ENCODE measurements around the gene UBIAD1. TPM values are rescaled to one million over a fixed set of nuclear protein-coding genes. Genes with fewer than 3 reads are reported as not detected.

The UBIAD1 gene
- total and polyA plus RNA-seq, 10 of the 15 experiments (the other 5 are each of a cell fraction or from before 2014, with no cell fraction given) = 4.5 to 23.8 (median 16.0) TPM

DNA sequence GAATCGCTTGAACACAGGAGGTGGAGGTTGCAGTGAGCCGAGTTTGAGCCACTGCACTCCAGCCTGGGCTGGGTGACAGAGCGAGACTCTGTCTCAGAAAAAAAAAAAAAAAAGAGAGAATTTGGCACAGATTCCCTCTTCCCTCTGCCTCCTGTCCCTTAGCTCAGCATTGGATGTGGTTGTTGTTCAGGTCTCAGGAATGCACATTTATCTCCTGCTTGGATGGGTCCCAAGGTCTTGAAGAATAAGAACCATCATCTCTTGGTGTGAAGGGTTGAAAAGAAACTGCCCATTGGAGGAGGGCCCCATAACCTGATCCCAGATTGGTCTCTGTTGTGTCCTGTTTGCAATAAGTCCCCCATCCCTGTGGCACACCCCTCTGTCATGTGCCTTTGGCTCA lies 34.9 kb downstream of the UBIAD1 start:
- no peak for ATAC-seq
- H4K20me1 ChIP-seq (ENCODE audit: control insufficient read depth, insufficient read depth) = no peaks in the 10 kb centered on the region
- SMC1A ChIA-PET (ENCODE audit: uncharacterized antibody, unreplicated experiment) = no interaction called here
- no peaks in the 10 kb centered on the region for H3K36me3 ChIP-seq (ENCODE audit: control insufficient read depth in 2 of 2, insufficient read depth in 2 of 2, low read length in 1 of 2)
- CTCF ChIA-PET = no interaction called here
- in situ Hi-C loops (cut with MboI) (no loop called here), intact Hi-C loops (cut with micrococcal nuclease; ENCODE audit: unreplicated experiment) (no loop called here)
- H2AFZ ChIP-seq (ENCODE audit: control insufficient read depth, low read depth, low read length) = no peak overlapping the region
- 31% methylated on average over 3 of the region's 3 CpGs for WGBS (ENCODE audit: insufficient coverage, insufficient replicate concordance, low lambda C conversion rate, missing lambda C conversion rate)
- H3K27ac ChIP-seq (ENCODE audit: control insufficient read depth, insufficient read depth) = no peak overlapping the region
- no peaks in the 10 kb centered on the region for H3K9me3 ChIP-seq (replicated peaks; ENCODE audit: control insufficient read depth, insufficient read depth, low read length)
- no peak for FAIRE-seq
- POLR2A ChIA-PET = no interaction called here
- RAD21 ChIA-PET (ENCODE audit: unreplicated experiment) = no interaction called here
- no peak for DNase-seq (ENCODE audit: low read depth, low spot score)
- BruUV-seq (replicated peaks) = no TSS peak
- no peak overlapping the region for H3K4me3 ChIP-seq
- H3K9ac ChIP-seq (ENCODE audit: control insufficient read depth, insufficient read depth, low read length) = no peak overlapping the region
- no peak overlapping the region for H3K4me2 ChIP-seq (ENCODE audit: control insufficient read depth, insufficient read depth)
- no peaks in the 10 kb centered on the region; a peak in 2 of 4 replicates for H3K27me3 ChIP-seq (replicated peaks in 1 of 2; ENCODE audit: control insufficient read depth in 2 of 2, insufficient read depth in 2 of 2, low read length in 1 of 2)
- H3K79me2 ChIP-seq (ENCODE audit: control insufficient read depth, insufficient read depth, low read length) = no peaks in the 10 kb centered on the region
- TF ChIP-seq NFIC (IDR thresholded peaks at IDR 0.05; ENCODE audit: low read depth, low read length) = no peak
- no peak for TF ChIP-seq NFYB (IDR thresholded peaks at IDR 0.05; ENCODE audit: insufficient read depth, low read depth, low read length)
- H3K4me1 ChIP-seq (ENCODE audit: control insufficient read depth, insufficient read depth, low read length) = no peaks in the 10 kb centered on the region

DNA sequence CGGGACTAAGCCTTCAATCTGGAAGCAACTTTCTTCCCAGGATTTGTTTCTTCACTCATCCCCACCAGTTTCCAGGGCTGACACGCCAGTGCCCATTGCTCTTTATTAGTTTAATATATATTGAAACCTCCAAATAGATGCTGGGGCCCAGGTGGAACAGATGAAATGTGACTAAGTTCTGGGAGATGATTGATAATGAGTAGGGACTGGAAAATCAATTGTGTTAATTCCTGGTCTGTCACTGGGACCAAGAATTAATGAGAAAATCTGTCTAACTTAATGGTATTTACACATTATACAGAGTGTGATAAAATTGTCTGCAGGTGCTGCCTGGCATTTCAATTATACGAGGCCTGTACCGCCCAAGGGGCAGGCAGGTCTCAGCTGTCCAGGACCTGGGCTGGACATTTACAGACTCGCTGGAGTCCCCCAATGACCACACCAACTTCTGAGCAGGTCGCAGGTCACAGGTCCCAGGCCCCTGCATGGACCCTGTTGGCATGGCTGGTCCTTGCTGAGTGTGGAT lies 35.8 kb downstream of the UBIAD1 start:
- intact Hi-C loops (cut with micrococcal nuclease; ENCODE audit: unreplicated experiment) = no loop called here
- H3K4me3 ChIP-seq = no peak overlapping the region
- ChIA-PET POLR2A (no interaction called here), CTCF (no interaction called here), RAD21 (ENCODE audit: unreplicated experiment) (no interaction called here), SMC1A (ENCODE audit: uncharacterized antibody, unreplicated experiment) (interaction anchor here (1.1 kb wide), 1 partner anchor 16 kb away, joined by 3 read pairs; no protein-coding TSS in a partner anchor)
- no peaks in the 10 kb centered on the region; a peak in 2 of 4 replicates for H3K27me3 ChIP-seq (replicated peaks in 1 of 2; ENCODE audit: control insufficient read depth in 2 of 2, insufficient read depth in 2 of 2, low read length in 1 of 2)
- H2AFZ ChIP-seq (ENCODE audit: control insufficient read depth, low read depth, low read length) = no peak overlapping the region
- ATAC-seq = no peak
- 35% methylated on average over 6 of the region's 6 CpGs for WGBS (ENCODE audit: insufficient coverage, insufficient replicate concordance, low lambda C conversion rate, missing lambda C conversion rate)
- no peaks in the 10 kb centered on the region for H4K20me1 ChIP-seq (ENCODE audit: control insufficient read depth, insufficient read depth)
- H3K4me2 ChIP-seq (ENCODE audit: control insufficient read depth, insufficient read depth) = no peak overlapping the region
- no peaks in the 10 kb centered on the region for H3K36me3 ChIP-seq (ENCODE audit: control insufficient read depth in 2 of 2, insufficient read depth in 2 of 2, low read length in 1 of 2)
- in situ Hi-C loops (cut with MboI) = no loop called here
- no peak overlapping the region for H3K27ac ChIP-seq (ENCODE audit: control insufficient read depth, insufficient read depth)
- BruUV-seq (replicated peaks) = no TSS peak
- no peak for DNase-seq (ENCODE audit: low read depth, low spot score)
- no peaks in the 10 kb centered on the region for H3K4me1 ChIP-seq (ENCODE audit: control insufficient read depth, insufficient read depth, low read length)
- no peaks in the 10 kb centered on the region for H3K9me3 ChIP-seq (replicated peaks; ENCODE audit: control insufficient read depth, insufficient read depth, low read length)
- H3K9ac ChIP-seq (ENCODE audit: control insufficient read depth, insufficient read depth, low read length) = no peak overlapping the region
- H3K79me2 ChIP-seq (ENCODE audit: control insufficient read depth, insufficient read depth, low read length) = no peaks in the 10 kb centered on the region
- no peak for FAIRE-seq
- TF ChIP-seq, protein P1, sequence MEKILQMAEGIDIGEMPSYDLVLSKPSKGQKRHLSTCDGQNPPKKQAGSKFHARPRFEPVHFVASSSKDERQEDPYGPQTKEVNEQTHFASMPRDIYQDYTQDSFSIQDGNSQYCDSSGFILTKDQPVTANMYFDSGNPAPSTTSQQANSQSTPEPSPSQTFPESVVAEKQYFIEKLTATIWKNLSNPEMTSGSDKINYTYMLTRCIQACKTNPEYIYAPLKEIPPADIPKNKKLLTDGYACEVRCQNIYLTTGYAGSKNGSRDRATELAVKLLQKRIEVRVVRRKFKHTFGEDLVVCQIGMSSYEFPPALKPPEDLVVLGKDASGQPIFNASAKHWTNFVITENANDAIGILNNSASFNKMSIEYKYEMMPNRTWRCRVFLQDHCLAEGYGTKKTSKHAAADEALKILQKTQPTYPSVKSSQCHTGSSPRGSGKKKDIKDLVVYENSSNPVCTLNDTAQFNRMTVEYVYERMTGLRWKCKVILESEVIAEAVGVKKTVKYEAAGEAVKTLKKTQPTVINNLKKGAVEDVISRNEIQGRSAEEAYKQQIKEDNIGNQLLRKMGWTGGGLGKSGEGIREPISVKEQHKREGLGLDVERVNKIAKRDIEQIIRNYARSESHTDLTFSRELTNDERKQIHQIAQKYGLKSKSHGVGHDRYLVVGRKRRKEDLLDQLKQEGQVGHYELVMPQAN (conservative IDR thresholded peaks at IDR 0.05) = no peak
- TF ChIP-seq CHD2 (IDR thresholded peaks at IDR 0.05; ENCODE audit: borderline replicate concordance, low read depth, low read length) (no peak), RAD51 (IDR thresholded peaks at IDR 0.05) (no peak), SUPT20H (IDR thresholded peaks at IDR 0.05; ENCODE audit: borderline replicate concordance, control insufficient read depth, low read depth, low read length) (no peak)
- TF ChIP-seq, protein P2, sequence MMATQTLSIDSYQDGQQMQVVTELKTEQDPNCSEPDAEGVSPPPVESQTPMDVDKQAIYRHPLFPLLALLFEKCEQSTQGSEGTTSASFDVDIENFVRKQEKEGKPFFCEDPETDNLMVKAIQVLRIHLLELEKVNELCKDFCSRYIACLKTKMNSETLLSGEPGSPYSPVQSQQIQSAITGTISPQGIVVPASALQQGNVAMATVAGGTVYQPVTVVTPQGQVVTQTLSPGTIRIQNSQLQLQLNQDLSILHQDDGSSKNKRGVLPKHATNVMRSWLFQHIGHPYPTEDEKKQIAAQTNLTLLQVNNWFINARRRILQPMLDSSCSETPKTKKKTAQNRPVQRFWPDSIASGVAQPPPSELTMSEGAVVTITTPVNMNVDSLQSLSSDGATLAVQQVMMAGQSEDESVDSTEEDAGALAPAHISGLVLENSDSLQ (IDR thresholded peaks at IDR 0.05) = no peak
- TF ChIP-seq, protein P3, sequence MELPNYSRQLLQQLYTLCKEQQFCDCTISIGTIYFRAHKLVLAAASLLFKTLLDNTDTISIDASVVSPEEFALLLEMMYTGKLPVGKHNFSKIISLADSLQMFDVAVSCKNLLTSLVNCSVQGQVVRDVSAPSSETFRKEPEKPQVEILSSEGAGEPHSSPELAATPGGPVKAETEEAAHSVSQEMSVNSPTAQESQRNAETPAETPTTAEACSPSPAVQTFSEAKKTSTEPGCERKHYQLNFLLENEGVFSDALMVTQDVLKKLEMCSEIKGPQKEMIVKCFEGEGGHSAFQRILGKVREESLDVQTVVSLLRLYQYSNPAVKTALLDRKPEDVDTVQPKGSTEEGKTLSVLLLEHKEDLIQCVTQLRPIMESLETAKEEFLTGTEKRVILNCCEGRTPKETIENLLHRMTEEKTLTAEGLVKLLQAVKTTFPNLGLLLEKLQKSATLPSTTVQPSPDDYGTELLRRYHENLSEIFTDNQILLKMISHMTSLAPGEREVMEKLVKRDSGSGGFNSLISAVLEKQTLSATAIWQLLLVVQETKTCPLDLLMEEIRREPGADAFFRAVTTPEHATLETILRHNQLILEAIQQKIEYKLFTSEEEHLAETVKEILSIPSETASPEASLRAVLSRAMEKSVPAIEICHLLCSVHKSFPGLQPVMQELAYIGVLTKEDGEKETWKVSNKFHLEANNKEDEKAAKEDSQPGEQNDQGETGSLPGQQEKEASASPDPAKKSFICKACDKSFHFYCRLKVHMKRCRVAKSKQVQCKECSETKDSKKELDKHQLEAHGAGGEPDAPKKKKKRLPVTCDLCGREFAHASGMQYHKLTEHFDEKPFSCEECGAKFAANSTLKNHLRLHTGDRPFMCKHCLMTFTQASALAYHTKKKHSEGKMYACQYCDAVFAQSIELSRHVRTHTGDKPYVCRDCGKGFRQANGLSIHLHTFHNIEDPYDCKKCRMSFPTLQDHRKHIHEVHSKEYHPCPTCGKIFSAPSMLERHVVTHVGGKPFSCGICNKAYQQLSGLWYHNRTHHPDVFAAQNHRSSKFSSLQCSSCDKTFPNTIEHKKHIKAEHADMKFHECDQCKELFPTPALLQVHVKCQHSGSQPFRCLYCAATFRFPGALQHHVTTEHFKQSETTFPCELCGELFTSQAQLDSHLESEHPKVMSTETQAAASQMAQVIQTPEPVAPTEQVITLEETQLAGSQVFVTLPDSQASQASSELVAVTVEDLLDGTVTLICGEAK (IDR thresholded peaks at IDR 0.05; ENCODE audit: borderline replicate concordance) = no peak

Measured in GM12878 (cell line).